PC-9 (cell line): ENCODE data around the gene ATL2.

ENCODE experiments used
- CTCF ChIP-seq: fragments of 200-600 bp; sonication (generic); conservative IDR thresholded peaks from 2 replicates; pipeline ENCODE4 v1.6.1; 2017; ENCODE audit warnings: mixed run types, antibody characterized with exemption, mild to moderate bottlenecking, moderate library complexity
- EZH2 ChIP-seq: fragments of 200-600 bp; sonication (generic); IDR thresholded peaks from 2 replicates; pipeline ENCODE4 v1.8.0; 2017; ENCODE audit warnings: antibody characterized with exemption, low read depth

- TF ChIP-seq CTCF (no peak), EZH2 (no peak)
Observed at GRCh38 chr2:38353402-38353801, 23.7 kb downstream of the ATL2 start.
